WTC11 (cell line): ENCODE measurements around the gene IFITM5. TPM values are rescaled to one million over a fixed set of nuclear protein-coding genes. Genes with fewer than 3 reads are reported as not detected.
"Not testable (repeated sequence)": the region's sequence is repeated elsewhere in the genome, so short reads cannot be mapped to it uniquely, and the experiment has no call there.

ENCODE experiments used
- ATAC-seq: fragments of 200-7000 bp; cut with Tn5 transposase; 2 replicates; pipeline ENCODE4 v1.10.0; 2021; ENCODE audit warnings: mild to moderate bottlenecking, moderate library complexity
- CTCF ChIA-PET: fragments of 300-600 bp; sonication (Branson Sonifier 250); formaldehyde crosslinking; loops from one replicate; lab custom pipeline; 2021; ENCODE audit warnings: antibody characterized with exemption; lab: Charles Lee
- POLR2A ChIA-PET: fragments of 350-600 bp; sonication (Branson Sonifier 250); formaldehyde crosslinking; loops from one replicate; lab custom pipeline; 2021; ENCODE audit warnings: antibody characterized with exemption; lab: Charles Lee
- DNase-seq: peaks from one replicate; pipeline ENCODE4 v3.0.0; 2021; ENCODE audit warnings: low spot score
- H3K27ac Mint-ChIP-seq: 2 replicates; pipeline ENCODE4 v1.8.0; 2021; ENCODE audit warnings: mixed read lengths
- H3K27me3 Mint-ChIP-seq: 2 replicates; pipeline ENCODE4 v1.8.0; 2021; ENCODE audit warnings: low read depth, mild to moderate bottlenecking, moderate library complexity, mixed read lengths
- H3K36me3 Mint-ChIP-seq: 2 replicates; pipeline ENCODE4 v1.8.0; 2021; ENCODE audit warnings: mixed read lengths
- H3K4me1 Mint-ChIP-seq: 2 replicates; pipeline ENCODE4 v1.8.0; 2022; ENCODE audit warnings: mixed read lengths
- H3K4me3 Mint-ChIP-seq: 2 replicates; pipeline ENCODE4 v1.8.0; 2021; ENCODE audit warnings: mild to moderate bottlenecking, moderate library complexity, mixed read lengths
- H3K9me3 Mint-ChIP-seq: 2 replicates; pipeline ENCODE4 v1.8.0; 2021; ENCODE audit warnings: mixed read lengths
- CREB1 ChIP-seq: sonication (generic); formaldehyde crosslinking; IDR thresholded peaks from 2 replicates; pipeline ENCODE4 v1.8.0; 2023; ENCODE audit warnings: mild to moderate bottlenecking, missing genetic modification reagents
- IRF2 ChIP-seq: sonication (generic); formaldehyde crosslinking; IDR thresholded peaks from 2 replicates; pipeline ENCODE4 v1.8.0; 2022; ENCODE audit warnings: low read depth, missing genetic modification reagents, borderline replicate concordance
- JUN ChIP-seq: sonication (generic); formaldehyde crosslinking; IDR thresholded peaks from 2 replicates; pipeline ENCODE4 v1.8.0; 2023; ENCODE audit warnings: mild to moderate bottlenecking, missing genetic modification reagents
- MXD4 ChIP-seq: fragments of 250-450 bp; sonication (Bioruptor Pico); IDR thresholded peaks from 2 replicates; pipeline ENCODE4 v1.8.0; 2021; ENCODE audit warnings: mild to moderate bottlenecking, moderate library complexity, borderline replicate concordance
- TCF7 ChIP-seq: sonication (generic); formaldehyde crosslinking; IDR thresholded peaks from 2 replicates; pipeline ENCODE4 v1.8.0; 2022; ENCODE audit warnings: mild to moderate bottlenecking, low read depth, missing genetic modification reagents, moderate library complexity
- TEAD1 ChIP-seq: sonication (generic); formaldehyde crosslinking; IDR thresholded peaks from 2 replicates; pipeline ENCODE4 v1.8.0; 2022; ENCODE audit warnings: mild to moderate bottlenecking, missing genetic modification reagents
- ZNF232 ChIP-seq: sonication (generic); formaldehyde crosslinking; IDR thresholded peaks from 2 replicates; pipeline ENCODE4 v1.8.0; 2022; ENCODE audit warnings: mild to moderate bottlenecking, missing genetic modification reagents
- ZNF416 ChIP-seq: fragments of 250-450 bp; sonication (Bioruptor Pico); IDR thresholded peaks from 2 replicates; pipeline ENCODE4 v1.9.0; 2021; ENCODE audit warnings: mild to moderate bottlenecking, inconsistent platforms
- total RNA-seq: library from RNA; stranded (reverse); gene quantifications from 3 replicates; pipeline ENCODE4 v1.2.3, GENCODE V29; 2021
- TF ChIP-seq, protein P1 (sequence below): fragments of 200-600 bp; IDR thresholded peaks from 2 replicates; pipeline ENCODE4 v1.8.0; 2022; ENCODE audit warnings: antibody characterized with exemption
- TF ChIP-seq, protein P2 (sequence below): sonication (generic); formaldehyde crosslinking; IDR thresholded peaks from 2 replicates; pipeline ENCODE4 v1.8.0; 2022; ENCODE audit warnings: mild to moderate bottlenecking, missing genetic modification reagents
- TF ChIP-seq, protein P3 (sequence below): sonication (generic); formaldehyde crosslinking; IDR thresholded peaks from 2 replicates; pipeline ENCODE4 v1.8.1; 2023; ENCODE audit warnings: mild to moderate bottlenecking, missing genetic modification reagents, moderate library complexity
- TF ChIP-seq, protein P4 (sequence below): sonication (generic); formaldehyde crosslinking; IDR thresholded peaks from 2 replicates; pipeline ENCODE4 v1.8.1; 2022; ENCODE audit warnings: low read depth, missing genetic modification reagents, borderline replicate concordance
- TF ChIP-seq, protein P5 (sequence below): fragments of 250-450 bp; sonication (Bioruptor Pico); IDR thresholded peaks from 2 replicates; pipeline ENCODE4 v1.9.0; 2021; ENCODE audit warnings: mild to moderate bottlenecking, borderline replicate concordance

The IFITM5 gene
- total RNA-seq, 1 experiment from 2014 or later, result not detected

DNA sequence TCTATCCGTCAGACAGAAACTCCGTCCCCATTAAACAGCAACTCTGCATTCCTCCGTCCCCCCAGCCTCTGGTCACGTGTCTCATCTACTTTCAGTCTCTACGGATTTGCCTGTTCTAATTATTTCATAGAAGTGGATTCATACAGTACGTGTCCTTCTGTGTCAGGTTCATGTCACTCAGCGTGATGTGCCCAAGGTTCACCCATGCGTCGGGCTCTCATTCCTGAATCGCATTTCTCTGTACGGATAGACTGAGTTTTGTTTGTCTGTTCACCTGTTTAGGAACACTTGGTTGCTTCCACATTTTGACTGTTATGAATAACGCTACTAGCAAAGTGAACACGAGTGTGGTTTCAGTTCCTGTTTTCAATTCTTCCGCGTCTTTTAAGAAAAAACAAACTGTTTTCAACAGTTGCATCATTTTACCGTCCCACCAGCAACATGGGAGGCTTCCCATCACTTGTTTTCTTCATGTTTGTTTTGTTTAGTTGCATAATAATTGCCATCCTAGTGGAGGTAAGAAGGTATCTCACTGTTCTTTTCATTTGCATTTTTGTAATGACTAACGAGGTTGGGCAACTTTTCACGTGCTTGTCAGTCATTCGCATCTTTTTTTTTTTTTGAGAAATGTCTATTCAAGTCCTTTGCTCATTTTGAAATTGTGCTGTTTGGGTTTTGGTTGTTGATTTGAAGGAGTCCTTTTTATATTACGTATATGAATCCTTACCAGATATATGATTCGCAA, 30.0 kb downstream of the IFITM5 start (continued):
- TF ChIP-seq, protein P1, sequence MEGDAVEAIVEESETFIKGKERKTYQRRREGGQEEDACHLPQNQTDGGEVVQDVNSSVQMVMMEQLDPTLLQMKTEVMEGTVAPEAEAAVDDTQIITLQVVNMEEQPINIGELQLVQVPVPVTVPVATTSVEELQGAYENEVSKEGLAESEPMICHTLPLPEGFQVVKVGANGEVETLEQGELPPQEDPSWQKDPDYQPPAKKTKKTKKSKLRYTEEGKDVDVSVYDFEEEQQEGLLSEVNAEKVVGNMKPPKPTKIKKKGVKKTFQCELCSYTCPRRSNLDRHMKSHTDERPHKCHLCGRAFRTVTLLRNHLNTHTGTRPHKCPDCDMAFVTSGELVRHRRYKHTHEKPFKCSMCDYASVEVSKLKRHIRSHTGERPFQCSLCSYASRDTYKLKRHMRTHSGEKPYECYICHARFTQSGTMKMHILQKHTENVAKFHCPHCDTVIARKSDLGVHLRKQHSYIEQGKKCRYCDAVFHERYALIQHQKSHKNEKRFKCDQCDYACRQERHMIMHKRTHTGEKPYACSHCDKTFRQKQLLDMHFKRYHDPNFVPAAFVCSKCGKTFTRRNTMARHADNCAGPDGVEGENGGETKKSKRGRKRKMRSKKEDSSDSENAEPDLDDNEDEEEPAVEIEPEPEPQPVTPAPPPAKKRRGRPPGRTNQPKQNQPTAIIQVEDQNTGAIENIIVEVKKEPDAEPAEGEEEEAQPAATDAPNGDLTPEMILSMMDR, result no peak

DNA sequence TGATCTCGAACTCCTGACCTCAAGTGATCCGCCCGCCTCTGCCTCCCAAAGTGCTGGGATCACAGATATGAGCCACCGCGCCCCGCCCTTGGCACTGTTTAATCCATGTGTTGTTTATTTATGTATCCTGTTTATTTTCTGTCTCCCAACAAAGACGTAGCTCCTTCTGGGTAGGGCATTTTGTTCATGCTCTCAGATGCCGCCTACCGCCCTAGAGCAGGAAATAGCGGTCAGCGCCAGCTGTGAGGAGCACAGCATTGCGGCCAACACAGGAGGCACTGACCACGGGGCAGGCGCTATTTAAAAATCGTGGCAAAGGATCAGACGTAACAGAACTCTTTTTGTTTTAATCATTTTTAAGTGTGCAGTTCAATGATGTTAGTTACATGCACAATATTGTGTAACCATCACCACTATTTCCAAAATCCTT, 30.6 kb downstream of the IFITM5 start:
- not testable (repeated sequence) for H3K36me3 Mint-ChIP-seq, H3K27me3 Mint-ChIP-seq, DNase-seq, ATAC-seq
- CTCF ChIA-PET, result interaction anchor here (0.9 to 2.9 kb wide), 7 partner anchors 10 to 100 kb away, joined by 3 to 20 read pairs (median 3); no protein-coding TSS in a partner anchor
- TF ChIP-seq, protein P2, sequence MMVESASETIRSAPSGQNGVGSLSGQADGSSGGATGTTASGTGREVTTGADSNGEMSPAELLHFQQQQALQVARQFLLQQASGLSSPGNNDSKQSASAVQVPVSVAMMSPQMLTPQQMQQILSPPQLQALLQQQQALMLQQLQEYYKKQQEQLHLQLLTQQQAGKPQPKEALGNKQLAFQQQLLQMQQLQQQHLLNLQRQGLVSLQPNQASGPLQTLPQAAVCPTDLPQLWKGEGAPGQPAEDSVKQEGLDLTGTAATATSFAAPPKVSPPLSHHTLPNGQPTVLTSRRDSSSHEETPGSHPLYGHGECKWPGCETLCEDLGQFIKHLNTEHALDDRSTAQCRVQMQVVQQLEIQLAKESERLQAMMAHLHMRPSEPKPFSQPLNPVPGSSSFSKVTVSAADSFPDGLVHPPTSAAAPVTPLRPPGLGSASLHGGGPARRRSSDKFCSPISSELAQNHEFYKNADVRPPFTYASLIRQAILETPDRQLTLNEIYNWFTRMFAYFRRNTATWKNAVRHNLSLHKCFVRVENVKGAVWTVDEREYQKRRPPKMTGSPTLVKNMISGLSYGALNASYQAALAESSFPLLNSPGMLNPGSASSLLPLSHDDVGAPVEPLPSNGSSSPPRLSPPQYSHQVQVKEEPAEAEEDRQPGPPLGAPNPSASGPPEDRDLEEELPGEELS (CRISPR knock-in tag), result 0 out of 2 replicates have a peak, but pooled peaks have one; percentile 5
- POLR2A ChIA-PET, result interaction anchor here (0.8 to 0.9 kb wide), 2 partner anchors 32 to 47 kb away, joined by 3 read pairs; no protein-coding TSS in a partner anchor
- Mint-ChIP-seq H3K4me3 (peak overlapping the region; percentile 46), H3K4me1 (peaks cover 28% of the 10 kb centered on the region), H3K9me3 (peaks cover 11% of the 10 kb centered on the region; the same call in 1 of the 2 replicates), H3K27ac (peak overlapping the region; percentile 71; the same call in 1 of the 2 replicates)

DNA sequence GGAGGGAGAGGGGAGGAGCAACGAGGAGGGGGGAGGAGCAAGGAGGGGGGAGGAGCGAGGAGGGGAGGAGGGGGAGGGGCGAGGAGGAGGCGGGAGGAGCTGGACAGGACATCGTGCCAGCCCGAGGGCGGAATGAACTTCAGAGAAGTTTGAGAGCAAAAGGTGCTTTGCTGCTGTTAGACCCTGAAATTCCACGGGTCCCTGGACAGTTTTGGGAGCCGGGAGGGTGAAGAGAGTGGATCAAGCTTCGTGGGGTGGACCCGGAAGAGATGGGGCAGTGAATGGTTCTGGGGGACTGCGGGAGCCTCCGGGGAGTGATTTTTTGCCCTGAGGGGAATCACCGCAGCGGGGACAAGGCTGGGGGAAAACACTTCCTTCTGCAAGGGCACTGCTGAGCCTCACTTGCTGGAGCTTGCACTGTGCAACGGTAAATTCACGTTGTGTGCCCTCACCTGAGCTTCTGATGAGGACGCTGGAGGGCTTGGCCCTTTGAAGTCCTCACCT, 31.8 kb downstream of the IFITM5 start:
- peaks cover 28% of the 10 kb centered on the region for H3K4me1 Mint-ChIP-seq
- POLR2A ChIA-PET, result interaction anchor here (1.1 kb wide), 1 partner anchor 17 kb away, joined by 3 read pairs; no protein-coding TSS in a partner anchor
- H3K4me3 Mint-ChIP-seq, result peak overlapping the region; percentile 58
- peak overlapping the region; percentile 74; the same call in 1 of the 2 replicates for H3K27ac Mint-ChIP-seq
- TF ChIP-seq CREB1 (CRISPR knock-in tag) (no peak), JUN (CRISPR knock-in tag) (no peak), IRF2 (CRISPR knock-in tag) (no peak), MXD4 (no peak), ZNF416 (CRISPR knock-in tag) (no peak), ZNF232 (no peak), TCF7 (no peak), TEAD1 (CRISPR knock-in tag) (no peak)
- TF ChIP-seq, protein P3, sequence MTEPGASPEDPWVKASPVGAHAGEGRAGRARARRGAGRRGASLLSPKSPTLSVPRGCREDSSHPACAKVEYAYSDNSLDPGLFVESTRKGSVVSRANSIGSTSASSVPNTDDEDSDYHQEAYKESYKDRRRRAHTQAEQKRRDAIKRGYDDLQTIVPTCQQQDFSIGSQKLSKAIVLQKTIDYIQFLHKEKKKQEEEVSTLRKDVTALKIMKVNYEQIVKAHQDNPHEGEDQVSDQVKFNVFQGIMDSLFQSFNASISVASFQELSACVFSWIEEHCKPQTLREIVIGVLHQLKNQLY (CRISPR knock-in tag), result no peak
- TF ChIP-seq, protein P4, sequence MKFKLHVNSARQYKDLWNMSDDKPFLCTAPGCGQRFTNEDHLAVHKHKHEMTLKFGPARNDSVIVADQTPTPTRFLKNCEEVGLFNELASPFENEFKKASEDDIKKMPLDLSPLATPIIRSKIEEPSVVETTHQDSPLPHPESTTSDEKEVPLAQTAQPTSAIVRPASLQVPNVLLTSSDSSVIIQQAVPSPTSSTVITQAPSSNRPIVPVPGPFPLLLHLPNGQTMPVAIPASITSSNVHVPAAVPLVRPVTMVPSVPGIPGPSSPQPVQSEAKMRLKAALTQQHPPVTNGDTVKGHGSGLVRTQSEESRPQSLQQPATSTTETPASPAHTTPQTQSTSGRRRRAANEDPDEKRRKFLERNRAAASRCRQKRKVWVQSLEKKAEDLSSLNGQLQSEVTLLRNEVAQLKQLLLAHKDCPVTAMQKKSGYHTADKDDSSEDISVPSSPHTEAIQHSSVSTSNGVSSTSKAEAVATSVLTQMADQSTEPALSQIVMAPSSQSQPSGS (CRISPR knock-in tag), result no peak
- TF ChIP-seq, protein P5, sequence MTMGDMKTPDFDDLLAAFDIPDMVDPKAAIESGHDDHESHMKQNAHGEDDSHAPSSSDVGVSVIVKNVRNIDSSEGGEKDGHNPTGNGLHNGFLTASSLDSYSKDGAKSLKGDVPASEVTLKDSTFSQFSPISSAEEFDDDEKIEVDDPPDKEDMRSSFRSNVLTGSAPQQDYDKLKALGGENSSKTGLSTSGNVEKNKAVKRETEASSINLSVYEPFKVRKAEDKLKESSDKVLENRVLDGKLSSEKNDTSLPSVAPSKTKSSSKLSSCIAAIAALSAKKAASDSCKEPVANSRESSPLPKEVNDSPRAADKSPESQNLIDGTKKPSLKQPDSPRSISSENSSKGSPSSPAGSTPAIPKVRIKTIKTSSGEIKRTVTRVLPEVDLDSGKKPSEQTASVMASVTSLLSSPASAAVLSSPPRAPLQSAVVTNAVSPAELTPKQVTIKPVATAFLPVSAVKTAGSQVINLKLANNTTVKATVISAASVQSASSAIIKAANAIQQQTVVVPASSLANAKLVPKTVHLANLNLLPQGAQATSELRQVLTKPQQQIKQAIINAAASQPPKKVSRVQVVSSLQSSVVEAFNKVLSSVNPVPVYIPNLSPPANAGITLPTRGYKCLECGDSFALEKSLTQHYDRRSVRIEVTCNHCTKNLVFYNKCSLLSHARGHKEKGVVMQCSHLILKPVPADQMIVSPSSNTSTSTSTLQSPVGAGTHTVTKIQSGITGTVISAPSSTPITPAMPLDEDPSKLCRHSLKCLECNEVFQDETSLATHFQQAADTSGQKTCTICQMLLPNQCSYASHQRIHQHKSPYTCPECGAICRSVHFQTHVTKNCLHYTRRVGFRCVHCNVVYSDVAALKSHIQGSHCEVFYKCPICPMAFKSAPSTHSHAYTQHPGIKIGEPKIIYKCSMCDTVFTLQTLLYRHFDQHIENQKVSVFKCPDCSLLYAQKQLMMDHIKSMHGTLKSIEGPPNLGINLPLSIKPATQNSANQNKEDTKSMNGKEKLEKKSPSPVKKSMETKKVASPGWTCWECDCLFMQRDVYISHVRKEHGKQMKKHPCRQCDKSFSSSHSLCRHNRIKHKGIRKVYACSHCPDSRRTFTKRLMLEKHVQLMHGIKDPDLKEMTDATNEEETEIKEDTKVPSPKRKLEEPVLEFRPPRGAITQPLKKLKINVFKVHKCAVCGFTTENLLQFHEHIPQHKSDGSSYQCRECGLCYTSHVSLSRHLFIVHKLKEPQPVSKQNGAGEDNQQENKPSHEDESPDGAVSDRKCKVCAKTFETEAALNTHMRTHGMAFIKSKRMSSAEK (CRISPR knock-in tag), result no peak
- peaks cover 11% of the 10 kb centered on the region; the same call in 1 of the 2 replicates for H3K9me3 Mint-ChIP-seq
- no peaks in the 10 kb centered on the region; the same call in 1 of the 2 replicates for H3K27me3 Mint-ChIP-seq
- H3K36me3 Mint-ChIP-seq, result 0 out of 2 replicates have a peak, but pooled peaks cover 3% of the 10 kb centered on the region
- CTCF ChIA-PET, result interaction anchor here (1.1 to 2.9 kb wide), 4 partner anchors 12 to 140 kb away, joined by 4 to 20 read pairs (median 8); no protein-coding TSS in a partner anchor
- ATAC-seq (peak; percentile 24; the same call in 1 of the 2 replicates), DNase-seq (no peak)
